Gastroesophageal sphincter (tissue), 3 donors: ENCODE data around the gene GRIN1.

Experiments
- EP300 ChIP-seq: sonication (generic); formaldehyde crosslinking; IDR thresholded peaks from one replicate; pipeline ENCODE4 v1.6.1; 2017; ENCODE audit warnings: antibody characterized with exemption, mild to moderate bottlenecking
- TF ChIP-seq, protein P1 (sequence below), 4 experiments: fragments of 200-600 bp in 2 of 4; fragments of 450-650 bp in 2 of 4; sonication (generic) in 1 of 4; IDR thresholded peaks; one replicate each; pipeline ENCODE4 v1.5.1; 2017 to 2019; ENCODE audit warnings: antibody characterized with exemption in 4 of 4, mild to moderate bottlenecking in 2 of 4, moderate library complexity in 2 of 4

DNA sequence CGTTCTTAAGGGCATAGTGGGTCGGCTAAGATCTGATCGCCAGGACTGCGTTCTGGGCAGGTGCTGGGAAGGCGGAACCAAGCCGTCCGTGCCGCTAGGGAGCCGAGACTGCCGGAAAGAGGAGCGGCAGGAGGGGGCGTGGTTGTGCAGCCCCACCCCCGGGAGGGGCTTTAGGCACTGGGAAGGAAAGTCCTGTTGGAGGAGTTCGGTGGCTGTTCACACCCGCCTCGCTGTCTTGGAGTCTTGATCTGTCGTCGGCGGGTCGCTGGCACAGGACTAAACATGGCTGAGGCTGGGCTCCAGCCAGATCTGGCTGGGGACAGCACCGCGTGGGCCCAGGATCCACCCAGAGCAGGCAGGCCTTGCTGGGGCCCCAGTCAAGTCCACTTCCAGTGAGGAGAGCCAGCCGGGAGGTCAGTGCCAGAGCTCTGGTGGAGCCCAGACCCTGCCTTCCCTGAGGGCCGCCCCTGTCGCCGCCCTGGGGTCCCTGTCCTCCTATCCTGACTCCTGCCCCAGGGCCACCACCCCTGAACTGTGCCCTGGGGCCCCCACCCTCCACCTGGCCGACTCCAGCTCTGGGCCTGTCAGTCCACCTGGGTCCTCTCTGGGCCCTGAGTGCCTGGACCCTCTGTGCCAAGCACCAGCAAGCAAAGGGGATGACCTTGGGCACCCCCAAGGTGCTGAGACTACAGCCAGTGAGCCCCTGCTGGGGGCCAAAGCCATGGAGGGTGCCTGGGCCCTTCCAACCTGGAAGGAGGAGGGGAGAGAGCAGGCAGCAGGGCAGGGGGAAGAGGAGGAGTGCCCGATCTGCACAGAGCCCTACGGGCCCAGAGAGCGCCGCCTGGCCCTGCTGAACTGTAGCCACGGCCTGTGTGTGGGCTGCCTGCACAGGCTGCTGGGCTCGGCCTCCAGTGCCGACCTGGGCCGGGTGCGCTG lies 78.6 kb downstream of the GRIN1 start:
- TF ChIP-seq, protein P1, sequence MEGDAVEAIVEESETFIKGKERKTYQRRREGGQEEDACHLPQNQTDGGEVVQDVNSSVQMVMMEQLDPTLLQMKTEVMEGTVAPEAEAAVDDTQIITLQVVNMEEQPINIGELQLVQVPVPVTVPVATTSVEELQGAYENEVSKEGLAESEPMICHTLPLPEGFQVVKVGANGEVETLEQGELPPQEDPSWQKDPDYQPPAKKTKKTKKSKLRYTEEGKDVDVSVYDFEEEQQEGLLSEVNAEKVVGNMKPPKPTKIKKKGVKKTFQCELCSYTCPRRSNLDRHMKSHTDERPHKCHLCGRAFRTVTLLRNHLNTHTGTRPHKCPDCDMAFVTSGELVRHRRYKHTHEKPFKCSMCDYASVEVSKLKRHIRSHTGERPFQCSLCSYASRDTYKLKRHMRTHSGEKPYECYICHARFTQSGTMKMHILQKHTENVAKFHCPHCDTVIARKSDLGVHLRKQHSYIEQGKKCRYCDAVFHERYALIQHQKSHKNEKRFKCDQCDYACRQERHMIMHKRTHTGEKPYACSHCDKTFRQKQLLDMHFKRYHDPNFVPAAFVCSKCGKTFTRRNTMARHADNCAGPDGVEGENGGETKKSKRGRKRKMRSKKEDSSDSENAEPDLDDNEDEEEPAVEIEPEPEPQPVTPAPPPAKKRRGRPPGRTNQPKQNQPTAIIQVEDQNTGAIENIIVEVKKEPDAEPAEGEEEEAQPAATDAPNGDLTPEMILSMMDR (IDR thresholded peaks at IDR 0.05) = no peak
- TF ChIP-seq EP300 = no peak
